Heart left ventricle (tissue), 16 donors: ENCODE data around the gene DCAKD. TPM values are rescaled to one million over a fixed set of nuclear protein-coding genes. Genes with fewer than 3 reads are reported as not detected.

Source experiments
- ATAC-seq, 4 donors: fragments of 200-7000 bp; cut with Tn5 transposase; one replicate each; pipeline ENCODE4 v1.9.1; 2020 to 2022; ENCODE audit warnings: moderate library complexity in 4 of 4, mild to moderate bottlenecking in 3 of 4, moderate number of reproducible peaks in 1 of 4
- DNase-seq, 5 donors: peaks; one replicate each; pipeline ENCODE4 v3.0.0-alpha.2; 2020
- H3K27ac ChIP-seq, 12 donors: fragments of 200-600 bp; sonication (generic) in 4 of 12; one replicate each; pipeline versions ENCODE4 v1.5.0 to v1.8.0; 2016 to 2022; ENCODE audit warnings: mild to moderate bottlenecking in 2 of 12
- H3K27me3 ChIP-seq, 9 donors: fragments of 200-600 bp; sonication (generic) in 2 of 9; one replicate each; pipeline versions ENCODE4 v1.5.1 to v1.8.0; 2016 to 2022; ENCODE audit warnings: mild to moderate bottlenecking in 3 of 9
- H3K36me3 ChIP-seq, 9 donors: fragments of 200-600 bp; sonication (generic) in 2 of 9; one replicate each; pipeline versions ENCODE4 v1.5.0 to v1.8.0; 2018 to 2022; ENCODE audit warnings: mild to moderate bottlenecking in 2 of 9
- H3K4me1 ChIP-seq, 12 donors: fragments of 200-600 bp; sonication (generic) in 4 of 12; one replicate each; pipeline versions ENCODE4 v1.5.0 to v1.8.0; 2016 to 2022; ENCODE audit warnings: mild to moderate bottlenecking in 3 of 12
- H3K4me3 ChIP-seq, 12 donors: fragments of 200-600 bp; sonication (generic) in 4 of 12; one replicate each; pipeline versions ENCODE4 v1.5.0 to v1.8.0; 2017 to 2022; ENCODE audit warnings: mild to moderate bottlenecking in 9 of 12, moderate library complexity in 4 of 12
- H3K9me3 ChIP-seq, 12 donors: fragments of 200-600 bp; sonication (generic) in 4 of 12; one replicate each; pipeline versions ENCODE4 v1.5.0 to v1.8.0; 2016 to 2022; ENCODE audit warnings: mild to moderate bottlenecking in 1 of 12
- CTCF ChIP-seq, 12 donors: fragments of 200-600 bp; sonication (generic) in 4 of 12; IDR thresholded peaks; one replicate each; pipeline versions ENCODE4 v1.5.0 to v1.8.0; 2018 to 2022; ENCODE audit warnings: antibody characterized with exemption in 12 of 12, mild to moderate bottlenecking in 5 of 12
- POLR2A ChIP-seq, 2 donors: fragments of 450-650 bp; IDR thresholded peaks; one replicate each; pipeline ENCODE4 v1.6.1; 2017; ENCODE audit warnings: antibody characterized with exemption in 2 of 2, mild to moderate bottlenecking in 2 of 2, moderate library complexity in 2 of 2
- WGBS, 4 donors: extraction: QIAGEN DNeasy Blood & Tissue Kit in 2 of 4; methylation state at CpG; one replicate each; pipeline versions ENCODE4 v1.1.5 to v1.1.7; 2013 to 2018; 5-methylcytosine and 5-hydroxymethylcytosine counted together
- intact Hi-C, 10 donors: fragments of 100-400 bp; cut with DNase I; formaldehyde crosslinking; loops; one replicate each; pipeline versions ENCODE4 v1.11.1 to v1.14.2; 2022
- polyA plus RNA-seq, 2 donors: library from polyadenylated mRNA; stranded (reverse); fragments of 200-250 nt; gene quantifications; one replicate each; pipeline ENCODE4 v1.2.3, GENCODE V29; 2013
- total RNA-seq, 9 donors: library from RNA; depleted of rRNA in 2 of 9; stranded (reverse); fragments of >200 nt in 2 of 9; fragmentation: NEBNext Ultra II Directional in 3 of 9; extraction: Animal tissue kit (Norgen Biotek cat#: 25700) in 3 of 9; gene quantifications; one replicate each; pipeline versions ENCODE4 v1.1.0 to v1.2.4, GENCODE V29; 2016 to 2023
- donor health status: ischemic (EF 13 %, LVEDD 7.1; RV severe dilation, severe dysfunction).
- donor health status: healthy with polysubstance abuse.
- donor health status: DM: no; HTN: yes; CAD: no.
- donor health status: DM: no; HTN: no; CAD: no.
- donor health status: ischemic (EF 25% LVEDD 6.9; RV normal size, moderate dysfunction).
- donor health status: ischemic (EF 25% LVEDD 5.7; RV mildly dilated, moderate dysfunction).
- donor health status: healthy.
- donor health status: DM: yes; HTN: yes; CAD: no.
- donor health status: ischemic (EF 35%, LVEDD 5.7; RV mildly dilated, moderate dysfunction).
- donor health status: nonischemic (EF 11% LVEDD 7.7; RV severe dilation, severe dysfunction).
- donor health status: DM: yes; HTN: yes; CAD: no.
- donor health status: PGD.
- donor health status: ischemic (EF 29% LVEDD 5.4; RV normal size, mild dysfunction).
- donor health status: nonischemic (EF 23%, LVEDD 6.1; RV moderate dilation, normal function).

Gene DCAKD
- total and polyA plus RNA-seq, 11 donors, result 15.3 to 60.9 (median 32.4) TPM

DNA sequence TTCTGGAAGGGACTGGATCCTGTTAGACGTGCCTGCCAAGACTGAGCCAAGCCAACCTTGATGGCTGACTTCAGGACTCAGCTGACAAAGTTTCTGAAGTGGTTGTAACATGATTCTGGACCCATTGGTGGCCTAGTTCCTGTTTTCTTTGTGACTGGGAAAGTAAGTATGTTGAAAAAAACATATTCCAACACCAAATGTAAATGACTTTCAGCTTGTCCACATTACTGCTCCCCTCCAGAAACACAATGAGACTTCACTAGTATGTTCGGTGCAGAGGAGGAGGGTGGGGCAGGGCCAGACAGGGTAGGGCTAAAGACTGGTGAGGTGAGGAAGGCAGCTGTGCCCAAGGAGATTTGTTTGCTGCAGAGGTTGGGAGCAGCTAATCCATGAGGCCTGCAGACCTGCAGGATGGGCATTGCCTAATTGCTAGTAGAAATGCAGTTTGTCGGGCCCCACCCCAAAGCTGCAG lies 36.1 kb upstream of the DCAKD start:
- DNase-seq (no peak), ATAC-seq (peak; percentile 50 to 72 (median 62))
- Histone ChIP-seq H3K9me3 (no peaks in the 10 kb centered on the region), H3K4me3 (no peak overlapping the region), H3K4me1 (peaks cover 5 to 30% (median 16%) of the 10 kb centered on the region in 12 donors), H3K36me3 (peaks cover 0 to 98% (median 95%) of the 10 kb centered on the region in 9 donors), H3K27ac (peak overlapping the region in 11 of 12 donors; percentile 11 to 76 (median 44)), H3K27me3 (no peaks in the 10 kb centered on the region)
- TF ChIP-seq POLR2A (IDR thresholded peaks at IDR 0.05) (no peak), CTCF (IDR thresholded peaks at IDR 0.05) (no peak)
- WGBS, 4 donors, result 58 to 72% (median 67%) methylated on average over 3 of the region's 3 CpGs
- intact Hi-C loops, result no loop called here

- Histone ChIP-seq H3K4me1 (peaks cover 0 to 25% (median 10%) of the 10 kb centered on the region in 12 donors), H3K36me3 (peaks cover under 1 to 99% (median 96%) of the 10 kb centered on the region in 9 donors), H3K27ac (peak overlapping the region in 11 of 12 donors; percentile 11 to 76 (median 44)), H3K27me3 (no peaks in the 10 kb centered on the region), H3K4me3 (no peak overlapping the region), H3K9me3 (no peaks in the 10 kb centered on the region)
- intact Hi-C loops, result no loop called here
- TF ChIP-seq CTCF (IDR thresholded peaks at IDR 0.05) (no peak), POLR2A (IDR thresholded peaks at IDR 0.05) (no peak)
- ATAC-seq (peak in 1 of 4 donors; percentile 6), DNase-seq (no peak)
- 88 to 94% (median 92%) methylated on average over 6 of the region's 6 CpGs for WGBS, 4 donors
Measured at GRCh38 chr17:45086865-45087503, 35.6 kb upstream of the DCAKD start.

DNA sequence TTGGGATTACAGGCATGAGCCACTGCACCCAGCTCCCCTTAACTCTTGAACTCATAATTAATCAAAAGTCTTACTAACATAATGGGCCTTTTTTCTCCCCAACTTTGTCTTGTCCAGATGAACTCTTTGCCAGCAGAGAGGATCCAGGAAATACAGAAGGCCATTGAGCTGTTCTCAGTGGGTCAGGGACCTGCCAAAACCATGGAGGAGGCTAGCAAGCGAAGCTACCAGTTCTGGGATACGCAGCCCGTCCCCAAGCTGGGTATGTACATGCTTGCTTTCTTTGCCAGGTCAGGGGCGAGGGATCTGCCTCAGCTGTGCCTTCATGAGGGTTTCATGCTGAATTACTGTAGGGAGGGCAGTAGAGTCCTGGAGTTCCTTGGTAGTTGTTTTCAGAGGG lies 35.0 kb upstream of the DCAKD start:
- DNase-seq (no peak), ATAC-seq (no peak)
- TF ChIP-seq POLR2A (IDR thresholded peaks at IDR 0.05) (no peak), CTCF (IDR thresholded peaks at IDR 0.05) (no peak)
- Histone ChIP-seq H3K27ac (peak overlapping the region in 6 of 12 donors; percentile 30 to 75 (median 50)), H3K36me3 (peaks cover 3 to 99% (median 96%) of the 10 kb centered on the region in 9 donors), H3K4me3 (no peak overlapping the region), H3K27me3 (no peaks in the 10 kb centered on the region), H3K4me1 (peaks cover 0 to 26% (median 11%) of the 10 kb centered on the region in 12 donors), H3K9me3 (no peaks in the 10 kb centered on the region)
- 94 to 97% (median 96%) methylated on average over 4 of the region's 4 CpGs for WGBS, 4 donors
- intact Hi-C loops, result no loop called here

- no peak for TF ChIP-seq CTCF (IDR thresholded peaks at IDR 0.05)
- ATAC-seq (no peak), DNase-seq (no peak)
- Histone ChIP-seq H3K27ac (peak overlapping the region in 8 of 12 donors; percentile 14 to 45 (median 38)), H3K4me3 (no peak overlapping the region), H3K9me3 (no peaks in the 10 kb centered on the region), H3K4me1 (peaks cover 0 to 33% (median 14%) of the 10 kb centered on the region in 12 donors), H3K36me3 (peaks cover 3 to 81% (median 67%) of the 10 kb centered on the region in 9 donors), H3K27me3 (no peaks in the 10 kb centered on the region)
- intact Hi-C loops, result no loop called here
- 56 to 73% (median 67%) methylated on average over 6 of the region's 6 CpGs for WGBS, 4 donors
Measured at GRCh38 chr17:45081047-45081703, 29.7 kb upstream of the DCAKD start.
